Left lobe of liver (tissue), 2 donors: ENCODE measurements around the gene PKDCC. TPM values are rescaled to one million over a fixed set of nuclear protein-coding genes. Genes with fewer than 3 reads are reported as not detected.
A peak's percentile ranks its signal among the peaks of the same experiment; 100 is the strongest.

Source experiments
- ATAC-seq: fragments of 200-7000 bp; cut with Tn5 transposase; one replicate; pipeline ENCODE4 v1.9.1; 2020; ENCODE audit warnings: mild to moderate bottlenecking, moderate library complexity
- DNase-seq: peaks from one replicate; pipeline ENCODE4 v3.0.0-alpha.2; 2020; ENCODE audit warnings: low spot score
- total RNA-seq: library from RNA; stranded (reverse); gene quantifications from one replicate; pipeline ENCODE4 v1.2.1, GENCODE V29; 2021
- donor health status: DM: no; HTN: no; CAD: no; lungs with moderate emphysema.
- donor health status: DM: no; HTN: yes; CAD: no.

Gene PKDCC
- total RNA-seq, 1 donor from 2014 or later: 14.2 TPM

GRCh38 chr2:42102024-42102590 is 54.3 kb downstream of the PKDCC start:
- ATAC-seq (peak; percentile 67), DNase-seq (peak; percentile 75)

- peak; percentile 67 for DNase-seq
- ATAC-seq: peak; percentile 51
Observed at GRCh38 chr2:42102591-42103450, 55.0 kb downstream of the PKDCC start.

GRCh38 chr2:42103829-42104228 is 56.0 kb downstream of the PKDCC start:
- no peak for ATAC-seq

GRCh38 chr2:42104621-42105020 is 56.8 kb downstream of the PKDCC start:
- ATAC-seq: no peak
- DNase-seq: no peak

More at GRCh38 chr2:42103829-42104228, 56.0 kb downstream of the PKDCC start:
- no peak for DNase-seq

GRCh38 chr2:42105330-42106256 is 57.8 kb downstream of the PKDCC start:
- peak; percentile 61 for DNase-seq
- ATAC-seq: peak; percentile 43

GRCh38 chr2:42106257-42106816 is 58.5 kb downstream of the PKDCC start:
- no peak for ATAC-seq
- DNase-seq: no peak

- ATAC-seq (no peak), DNase-seq (peak; percentile 12)
Observed at GRCh38 chr2:42107249-42108042, 59.6 kb downstream of the PKDCC start.

Other genes with a start within 250 kb of the PKDCC start
- gene EML4, start 121.3 kb downstream of the PKDCC start, total RNA-seq: 30.4 TPM